Endometrial microvascular endothelial cells (primary cell): ENCODE results near the gene CTAGE15. TPM values are rescaled to one million over a fixed set of nuclear protein-coding genes. Genes with fewer than 3 reads are reported as not detected.
"Not testable (repeated sequence)": the region's sequence is repeated elsewhere in the genome, so short reads cannot be mapped to it uniquely, and the experiment has no call there.

ENCODE experiments used
- in situ Hi-C: cut with HindIII; loops from 2 replicates; pipeline ENCODE4 v1.10.0; 2017; ENCODE audit warnings: low sequenced_read_pairs, low pct_unique_long_range_greater_than_20kb; ENCODE audit errors: inconsistent ontology term
- total RNA-seq: library from RNA; depleted of rRNA; stranded (reverse); fragments of >200 nt; gene quantifications from one replicate; pipeline ENCODE4 v1.2.3, GENCODE V29; 2015; ENCODE audit errors: inconsistent ontology term

CTAGE15 gene
- total RNA-seq, 1 donor from 2014 or later = not detected

- in situ Hi-C loops = not testable (repeated sequence)
These were observed 49.0 kb downstream of the CTAGE15 start, which contains the start of gene TCAF2 for GRCh38 chr7:143620646-143621045. TCAF2 (plus strand) TSS chr7:143620974.

GRCh38 chr7:143621175-143621574 lies 49.6 kb downstream of the CTAGE15 start:
- in situ Hi-C loops = not testable (repeated sequence)

GRCh38 chr7:143622130-143622529 lies 50.5 kb downstream of the CTAGE15 start:
- in situ Hi-C loops = not testable (repeated sequence)

Other genes with a start within 250 kb of the CTAGE15 start
- 1.7 TPM for gene FAM131B, start 209.1 kb upstream of the CTAGE15 start, total RNA-seq
- gene ZYX, start 190.5 kb upstream of the CTAGE15 start, total RNA-seq = 485 TPM
- gene EPHA1, start 162.9 kb upstream of the CTAGE15 start, total RNA-seq = 0.28 TPM
- not detected for gene TAS2R60, start 128.3 kb upstream of the CTAGE15 start, total RNA-seq
- gene TAS2R41, start 93.9 kb upstream of the CTAGE15 start, total RNA-seq = not detected
- gene TCAF2, start 49.2 kb downstream of the CTAGE15 start, total RNA-seq = 55.0 TPM
- not detected for gene CTAGE6, start 185.9 kb downstream of the CTAGE15 start, total RNA-seq